Colonic mucosa (tissue), 4 donors: ENCODE results near the gene STXBP4. TPM values are rescaled to one million over a fixed set of nuclear protein-coding genes. Genes with fewer than 3 reads are reported as not detected.

Source experiments
- DNase-seq: peaks from one replicate; pipeline ENCODE4 v3.0.0-alpha.2; 2020
- H3K27ac ChIP-seq: fragments of 200-600 bp; one replicate; pipeline ENCODE4 v1.8.0; 2021
- H3K27me3 ChIP-seq: fragments of 200-600 bp; one replicate; pipeline ENCODE4 v1.8.0; 2021
- H3K36me3 ChIP-seq: fragments of 200-600 bp; one replicate; pipeline ENCODE4 v1.8.0; 2021
- H3K4me1 ChIP-seq: fragments of 200-600 bp; one replicate; pipeline ENCODE4 v1.8.0; 2021; ENCODE audit warnings: mild to moderate bottlenecking
- H3K4me3 ChIP-seq: fragments of 200-600 bp; one replicate; pipeline ENCODE4 v1.8.0; 2021
- H3K9ac ChIP-seq, 2 donors: one replicate each; pipeline ENCODE4 v1.7.0; 2013; ENCODE audit warnings: control low read depth in 2 of 2, low read depth in 2 of 2, low read length in 2 of 2
- H3K9me3 ChIP-seq: fragments of 200-600 bp; one replicate; pipeline ENCODE4 v1.8.0; 2021
- intact Hi-C: fragments of 100-400 bp; cut with DNase I; formaldehyde crosslinking; loops from one replicate; pipeline ENCODE4 v1.14.1; 2022
- total RNA-seq, 2 donors: library from RNA; stranded (reverse); fragmentation: NEBNext Ultra II Directional in 1 of 2; extraction: Animal tissue kit (Norgen Biotek cat#: 25700) in 1 of 2; gene quantifications; one replicate each; pipeline ENCODE4 v1.2.1, GENCODE V29; 2021
- TF ChIP-seq, protein P1 (sequence below): fragments of 200-600 bp; IDR thresholded peaks from one replicate; pipeline ENCODE4 v1.8.0; 2022; ENCODE audit warnings: antibody characterized with exemption, mild to moderate bottlenecking
- donor health status: healthy.
- donor health status: DM: no; HTN: no; CAD: no.
- donor health status: DM: no; HTN: no; CAD: no.

STXBP4 gene
- total RNA-seq, 2 donors from 2014 or later: 6.2 to 6.6 TPM

DNA sequence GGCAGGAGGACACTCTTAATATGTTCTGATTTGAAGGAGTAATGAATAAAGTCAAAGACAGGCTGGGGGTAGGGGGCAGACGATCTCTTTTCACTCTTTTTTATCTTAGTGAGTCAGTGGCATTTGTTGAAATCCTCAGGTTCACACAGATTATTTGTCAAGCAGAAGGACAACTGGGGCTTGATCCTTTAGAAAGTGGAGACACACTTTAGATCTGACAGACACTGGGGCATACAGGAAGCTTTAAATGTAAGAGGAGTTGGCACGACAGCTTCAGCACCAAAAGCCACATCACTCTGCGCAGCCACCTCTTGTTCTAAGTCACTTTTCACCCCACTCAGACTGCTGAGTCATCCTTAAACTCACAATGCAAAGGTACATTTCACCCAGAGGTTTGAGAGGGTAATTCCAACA, 121.5 kb downstream of the STXBP4 start:
- no peak overlapping the region for H3K27ac ChIP-seq
- H3K4me1 ChIP-seq: no peaks in the 10 kb centered on the region
- H3K36me3 ChIP-seq: no peaks in the 10 kb centered on the region
- no peaks in the 10 kb centered on the region for H3K9me3 ChIP-seq
- intact Hi-C loops: no loop called here
- H3K9ac ChIP-seq: no peak overlapping the region
- TF ChIP-seq, protein P1, sequence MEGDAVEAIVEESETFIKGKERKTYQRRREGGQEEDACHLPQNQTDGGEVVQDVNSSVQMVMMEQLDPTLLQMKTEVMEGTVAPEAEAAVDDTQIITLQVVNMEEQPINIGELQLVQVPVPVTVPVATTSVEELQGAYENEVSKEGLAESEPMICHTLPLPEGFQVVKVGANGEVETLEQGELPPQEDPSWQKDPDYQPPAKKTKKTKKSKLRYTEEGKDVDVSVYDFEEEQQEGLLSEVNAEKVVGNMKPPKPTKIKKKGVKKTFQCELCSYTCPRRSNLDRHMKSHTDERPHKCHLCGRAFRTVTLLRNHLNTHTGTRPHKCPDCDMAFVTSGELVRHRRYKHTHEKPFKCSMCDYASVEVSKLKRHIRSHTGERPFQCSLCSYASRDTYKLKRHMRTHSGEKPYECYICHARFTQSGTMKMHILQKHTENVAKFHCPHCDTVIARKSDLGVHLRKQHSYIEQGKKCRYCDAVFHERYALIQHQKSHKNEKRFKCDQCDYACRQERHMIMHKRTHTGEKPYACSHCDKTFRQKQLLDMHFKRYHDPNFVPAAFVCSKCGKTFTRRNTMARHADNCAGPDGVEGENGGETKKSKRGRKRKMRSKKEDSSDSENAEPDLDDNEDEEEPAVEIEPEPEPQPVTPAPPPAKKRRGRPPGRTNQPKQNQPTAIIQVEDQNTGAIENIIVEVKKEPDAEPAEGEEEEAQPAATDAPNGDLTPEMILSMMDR: no peak
- DNase-seq: no peak
- H3K27me3 ChIP-seq: no peaks in the 10 kb centered on the region
- H3K4me3 ChIP-seq: no peak overlapping the region

DNA sequence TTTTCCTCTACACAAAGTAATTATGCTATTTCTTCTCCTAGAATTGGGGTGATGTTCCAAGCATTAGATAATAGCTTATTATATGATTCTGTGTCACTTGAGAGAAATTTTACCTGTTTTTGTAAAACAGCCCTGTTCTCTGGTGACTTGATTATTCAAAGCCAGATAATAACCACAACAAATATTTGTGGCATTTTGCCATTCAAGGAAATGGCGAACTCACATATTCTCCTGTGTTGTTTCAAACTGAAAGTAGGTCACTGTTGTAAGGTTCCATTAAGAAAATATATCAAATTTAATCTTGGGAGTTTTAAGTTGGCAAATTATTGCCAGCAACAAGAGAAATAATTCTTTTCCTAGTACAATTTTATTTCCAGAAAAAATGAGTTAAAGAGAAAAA, 124.8 kb downstream of the STXBP4 start:
- no peak overlapping the region for H3K9ac ChIP-seq
- H3K27me3 ChIP-seq: no peaks in the 10 kb centered on the region
- intact Hi-C loops: no loop called here
- H3K36me3 ChIP-seq: no peaks in the 10 kb centered on the region
- DNase-seq: no peak
- no peaks in the 10 kb centered on the region for H3K4me1 ChIP-seq
- TF ChIP-seq, protein P1: no peak
- no peak overlapping the region for H3K4me3 ChIP-seq
- H3K9me3 ChIP-seq: no peaks in the 10 kb centered on the region
- no peak overlapping the region for H3K27ac ChIP-seq

DNA sequence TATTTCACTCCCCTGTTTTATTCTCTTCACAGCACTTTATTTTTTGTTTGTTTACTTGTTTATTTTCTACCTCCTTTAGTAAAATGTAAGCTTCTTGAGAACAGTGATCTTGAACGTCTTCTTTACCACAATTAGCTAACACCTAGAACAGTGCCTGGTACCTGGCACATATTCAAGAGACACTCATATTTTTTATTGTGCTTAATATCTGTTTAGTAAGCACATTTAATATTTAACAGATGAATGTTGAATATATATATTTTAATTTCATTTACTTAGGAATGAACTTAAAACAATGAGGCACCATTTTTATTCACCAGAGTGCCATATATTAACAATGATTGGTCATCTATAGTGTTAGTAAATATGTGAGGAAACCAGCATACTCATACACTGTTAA, 130.2 kb downstream of the STXBP4 start:
- no peaks in the 10 kb centered on the region for H3K27me3 ChIP-seq
- H3K9ac ChIP-seq: no peak overlapping the region
- H3K4me3 ChIP-seq: no peak overlapping the region
- H3K27ac ChIP-seq: no peak overlapping the region
- intact Hi-C loops: no loop called here
- no peak for DNase-seq
- no peaks in the 10 kb centered on the region for H3K36me3 ChIP-seq
- TF ChIP-seq, protein P1: no peak
- H3K9me3 ChIP-seq: no peaks in the 10 kb centered on the region
- H3K4me1 ChIP-seq: no peaks in the 10 kb centered on the region

DNA sequence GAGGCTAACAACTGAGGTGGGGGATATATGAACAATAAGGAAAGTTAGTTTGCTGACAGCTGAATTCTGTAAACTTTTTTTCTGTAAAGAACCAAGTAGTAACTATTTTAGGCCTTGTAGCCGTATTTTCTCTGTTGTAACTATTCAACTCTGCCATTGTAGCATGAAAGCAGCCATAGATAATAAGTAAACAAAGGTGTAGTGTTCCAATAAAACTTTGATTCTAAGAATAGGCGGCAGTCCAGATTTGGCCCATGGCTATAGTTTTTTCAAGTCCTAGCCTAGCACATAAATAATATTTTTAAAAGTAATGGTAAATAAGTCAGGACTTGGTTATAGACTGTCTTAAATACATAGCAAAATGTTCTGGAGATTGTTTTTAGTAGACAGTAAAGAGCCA, 142.0 kb downstream of the STXBP4 start:
- no peaks in the 10 kb centered on the region for H3K4me1 ChIP-seq
- no peak overlapping the region for H3K27ac ChIP-seq
- H3K4me3 ChIP-seq: no peak overlapping the region
- no peaks in the 10 kb centered on the region for H3K36me3 ChIP-seq
- no peak overlapping the region for H3K9ac ChIP-seq
- no peak for DNase-seq
- intact Hi-C loops: no loop called here
- TF ChIP-seq, protein P1: no peak
- no peaks in the 10 kb centered on the region for H3K27me3 ChIP-seq
- no peaks in the 10 kb centered on the region for H3K9me3 ChIP-seq

DNA sequence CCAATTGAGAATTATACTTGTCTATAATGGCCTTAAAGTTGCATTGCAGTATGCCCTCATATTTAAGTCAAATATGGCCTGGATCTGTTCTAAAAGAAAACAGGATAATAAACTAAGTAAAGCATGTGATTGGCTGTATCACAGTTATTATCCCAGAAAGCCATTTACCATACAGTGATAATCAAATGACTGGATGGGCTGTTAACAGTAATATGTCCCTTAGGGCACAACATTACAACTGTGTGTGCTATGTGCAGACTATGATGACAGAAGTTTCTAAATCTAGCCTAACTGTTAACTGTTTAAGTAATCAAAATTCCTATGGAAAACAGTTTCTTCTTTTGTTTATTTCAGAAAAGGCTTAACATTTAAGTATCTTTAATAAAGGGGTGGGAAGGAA, 145.7 kb downstream of the STXBP4 start:
- TF ChIP-seq, protein P1: no peak
- H3K9me3 ChIP-seq: no peaks in the 10 kb centered on the region
- no peak overlapping the region for H3K27ac ChIP-seq
- H3K4me3 ChIP-seq: no peak overlapping the region
- H3K36me3 ChIP-seq: no peaks in the 10 kb centered on the region
- no peak overlapping the region for H3K9ac ChIP-seq
- H3K4me1 ChIP-seq: peaks cover 4% of the 10 kb centered on the region
- intact Hi-C loops: no loop called here
- DNase-seq: no peak
- no peaks in the 10 kb centered on the region for H3K27me3 ChIP-seq
